ENCODE data around the gene ISM1.

Gene ISM1

DNA sequence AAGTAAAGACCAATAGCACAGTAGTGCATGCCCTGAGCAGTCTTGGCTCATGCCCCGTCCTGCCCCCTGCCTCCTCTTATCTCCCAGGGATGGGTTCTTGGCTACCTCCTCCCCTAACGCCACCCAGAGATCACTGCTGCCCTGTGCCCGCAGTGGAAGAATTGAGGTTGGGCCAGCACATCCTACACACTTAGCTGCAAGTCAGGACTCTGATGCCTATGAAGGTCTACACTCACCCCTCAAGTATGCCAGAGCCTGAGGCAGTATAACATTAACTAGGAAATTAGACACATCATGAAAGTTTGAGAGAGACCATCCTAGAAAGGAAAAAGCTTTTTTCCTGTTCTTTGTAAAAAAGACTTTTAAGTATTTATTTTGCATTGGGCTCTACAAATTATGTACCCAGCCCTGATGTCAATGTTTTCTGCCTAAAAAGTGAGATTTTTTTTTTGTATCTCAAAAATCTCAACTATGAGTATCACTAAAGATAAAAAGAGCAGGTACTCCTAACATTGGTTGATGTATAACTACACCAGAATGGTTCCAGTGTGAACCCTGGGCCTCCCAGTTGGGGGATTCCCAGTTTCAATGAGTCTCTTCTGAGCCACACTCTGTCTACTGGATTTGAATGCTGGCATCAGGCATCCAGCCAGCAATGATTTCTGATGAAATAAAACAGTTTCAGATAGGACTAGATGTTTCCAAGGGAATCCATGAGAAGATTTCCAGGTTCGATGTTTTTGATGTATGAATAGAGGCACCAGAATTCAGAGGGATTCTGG, 115.4 kb downstream of the ISM1 start:
- TF ChIP-seq, protein P1, sequence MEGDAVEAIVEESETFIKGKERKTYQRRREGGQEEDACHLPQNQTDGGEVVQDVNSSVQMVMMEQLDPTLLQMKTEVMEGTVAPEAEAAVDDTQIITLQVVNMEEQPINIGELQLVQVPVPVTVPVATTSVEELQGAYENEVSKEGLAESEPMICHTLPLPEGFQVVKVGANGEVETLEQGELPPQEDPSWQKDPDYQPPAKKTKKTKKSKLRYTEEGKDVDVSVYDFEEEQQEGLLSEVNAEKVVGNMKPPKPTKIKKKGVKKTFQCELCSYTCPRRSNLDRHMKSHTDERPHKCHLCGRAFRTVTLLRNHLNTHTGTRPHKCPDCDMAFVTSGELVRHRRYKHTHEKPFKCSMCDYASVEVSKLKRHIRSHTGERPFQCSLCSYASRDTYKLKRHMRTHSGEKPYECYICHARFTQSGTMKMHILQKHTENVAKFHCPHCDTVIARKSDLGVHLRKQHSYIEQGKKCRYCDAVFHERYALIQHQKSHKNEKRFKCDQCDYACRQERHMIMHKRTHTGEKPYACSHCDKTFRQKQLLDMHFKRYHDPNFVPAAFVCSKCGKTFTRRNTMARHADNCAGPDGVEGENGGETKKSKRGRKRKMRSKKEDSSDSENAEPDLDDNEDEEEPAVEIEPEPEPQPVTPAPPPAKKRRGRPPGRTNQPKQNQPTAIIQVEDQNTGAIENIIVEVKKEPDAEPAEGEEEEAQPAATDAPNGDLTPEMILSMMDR (IDR thresholded peaks at IDR 0.05; ENCODE audit: low read depth, low read length): no peak
- in situ Hi-C loops (cut with HindIII; ENCODE audit: low sequenced_read_pairs): no loop called here
- H3K4me3 ChIP-seq (ENCODE audit: low read depth, low read length): no peak overlapping the region
- no peak for DNase-seq (ENCODE audit: low read depth, low spot score)

DNA sequence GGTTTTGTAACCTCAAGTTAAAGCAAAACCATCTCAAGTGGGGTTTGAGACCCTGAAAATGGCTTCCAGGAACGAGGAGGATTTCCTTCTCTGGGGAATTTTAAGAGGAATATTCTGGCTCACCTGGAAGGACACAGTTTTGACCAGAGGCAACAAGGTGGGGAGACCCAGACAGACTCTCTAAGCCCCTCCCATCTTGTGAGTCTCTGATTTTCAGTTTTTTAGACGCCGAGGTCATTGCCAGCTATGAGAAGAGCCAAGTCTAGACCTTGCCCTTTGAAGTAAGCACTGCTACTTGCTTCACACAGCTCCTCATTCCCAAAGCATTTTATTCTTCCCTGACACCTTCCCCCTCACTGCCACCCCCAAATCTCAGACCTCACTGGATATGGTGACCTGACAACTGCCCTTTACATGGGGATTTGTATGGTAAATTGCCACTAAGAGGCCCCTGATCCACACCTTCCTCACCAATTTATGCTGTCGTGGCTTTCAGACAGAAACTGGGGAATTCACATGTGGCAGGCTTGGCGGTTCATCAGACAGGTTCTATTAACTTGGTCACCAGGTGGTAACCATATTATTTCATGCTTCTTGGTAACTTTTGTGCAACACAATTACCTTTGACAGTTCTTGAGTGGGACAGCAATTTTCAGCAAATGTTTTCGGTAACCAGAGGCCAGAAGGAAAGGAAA, 116.2 kb downstream of the ISM1 start:
- no peak overlapping the region for H3K4me3 ChIP-seq (ENCODE audit: low read depth, low read length)
- DNase-seq (ENCODE audit: low read depth, low spot score): no peak
- TF ChIP-seq, protein P1 (IDR thresholded peaks at IDR 0.05; ENCODE audit: low read depth, low read length): no peak
- in situ Hi-C loops (cut with HindIII; ENCODE audit: low sequenced_read_pairs): no loop called here

DNA sequence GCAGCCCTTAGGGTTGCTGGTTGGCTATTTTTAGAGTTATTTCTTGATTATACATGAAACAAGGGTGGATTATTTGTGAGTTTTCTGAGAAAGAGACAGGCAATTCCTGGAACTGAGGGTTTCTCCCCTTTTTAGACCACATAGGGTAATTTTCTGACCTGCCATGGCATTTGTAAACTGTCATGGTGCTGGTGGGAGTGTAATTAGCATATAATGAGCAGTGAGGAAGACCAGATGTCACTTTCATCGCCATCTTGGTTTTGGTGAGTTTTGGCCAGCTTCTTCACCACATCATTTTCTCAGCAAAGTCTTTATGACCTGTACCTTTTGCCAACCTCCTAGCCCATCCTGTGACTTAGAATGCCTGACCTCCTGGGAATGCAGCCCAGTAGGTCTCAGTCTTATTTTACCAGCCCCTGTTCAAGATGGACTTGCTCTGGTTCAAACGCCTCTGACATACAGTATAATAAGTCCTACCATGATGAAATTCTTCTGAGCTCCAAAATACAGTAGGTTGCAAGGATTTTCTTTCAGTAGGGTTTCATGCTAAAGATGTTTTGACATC, 117.1 kb downstream of the ISM1 start:
- in situ Hi-C loops (cut with HindIII; ENCODE audit: low sequenced_read_pairs): no loop called here
- H3K4me3 ChIP-seq (ENCODE audit: low read depth, low read length): no peak overlapping the region
- TF ChIP-seq, protein P1 (IDR thresholded peaks at IDR 0.05; ENCODE audit: low read depth, low read length): no peak
- DNase-seq (ENCODE audit: low read depth, low spot score): no peak

DNA sequence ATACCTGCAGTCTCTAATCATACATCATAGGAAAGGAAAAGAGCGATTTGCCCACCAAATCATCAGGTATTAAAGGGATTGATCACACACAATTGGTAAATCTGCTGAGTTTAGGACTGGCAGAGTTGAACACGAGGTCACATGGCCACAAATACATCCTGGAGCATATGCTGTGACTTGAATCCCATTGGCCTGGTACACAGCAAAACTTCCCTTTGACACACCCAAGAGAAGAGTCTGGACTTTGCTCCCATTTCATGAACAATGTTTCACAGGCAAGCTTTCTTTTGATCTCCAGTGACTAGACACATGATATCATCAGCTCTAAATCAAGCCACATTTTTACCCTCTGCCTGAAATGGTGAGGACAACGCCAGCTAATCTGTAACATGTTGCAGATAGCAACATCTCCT, 117.9 kb downstream of the ISM1 start:
- TF ChIP-seq, protein P1 (IDR thresholded peaks at IDR 0.05; ENCODE audit: low read depth, low read length): no peak
- no peak overlapping the region for H3K4me3 ChIP-seq (ENCODE audit: low read depth, low read length)
- no peak for DNase-seq (ENCODE audit: low read depth, low spot score)
- in situ Hi-C loops (cut with HindIII; ENCODE audit: low sequenced_read_pairs): no loop called here

DNA sequence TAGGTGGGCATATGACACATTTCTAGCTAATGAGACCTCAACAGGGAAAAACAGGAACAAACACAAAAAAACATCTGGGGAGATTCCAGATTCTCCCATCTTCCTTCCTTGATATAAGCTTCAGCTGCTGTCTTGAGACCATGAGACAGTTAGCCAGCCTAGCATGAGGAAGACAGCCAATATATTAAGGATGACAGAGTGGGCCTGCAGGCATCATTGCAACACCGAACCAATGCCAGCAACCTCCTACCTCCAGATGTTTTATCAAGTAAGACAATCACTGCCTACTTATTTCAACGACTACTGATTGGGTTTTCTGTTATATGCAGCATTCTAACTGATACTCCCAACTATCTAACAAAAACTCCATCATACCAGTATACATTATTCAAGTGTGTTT, 119.0 kb downstream of the ISM1 start:
- H3K4me3 ChIP-seq (ENCODE audit: low read depth, low read length): no peak overlapping the region
- DNase-seq (ENCODE audit: low read depth, low spot score): no peak
- in situ Hi-C loops (cut with HindIII; ENCODE audit: low sequenced_read_pairs): no loop called here
- TF ChIP-seq, protein P1 (IDR thresholded peaks at IDR 0.05; ENCODE audit: low read depth, low read length): no peak

DNA sequence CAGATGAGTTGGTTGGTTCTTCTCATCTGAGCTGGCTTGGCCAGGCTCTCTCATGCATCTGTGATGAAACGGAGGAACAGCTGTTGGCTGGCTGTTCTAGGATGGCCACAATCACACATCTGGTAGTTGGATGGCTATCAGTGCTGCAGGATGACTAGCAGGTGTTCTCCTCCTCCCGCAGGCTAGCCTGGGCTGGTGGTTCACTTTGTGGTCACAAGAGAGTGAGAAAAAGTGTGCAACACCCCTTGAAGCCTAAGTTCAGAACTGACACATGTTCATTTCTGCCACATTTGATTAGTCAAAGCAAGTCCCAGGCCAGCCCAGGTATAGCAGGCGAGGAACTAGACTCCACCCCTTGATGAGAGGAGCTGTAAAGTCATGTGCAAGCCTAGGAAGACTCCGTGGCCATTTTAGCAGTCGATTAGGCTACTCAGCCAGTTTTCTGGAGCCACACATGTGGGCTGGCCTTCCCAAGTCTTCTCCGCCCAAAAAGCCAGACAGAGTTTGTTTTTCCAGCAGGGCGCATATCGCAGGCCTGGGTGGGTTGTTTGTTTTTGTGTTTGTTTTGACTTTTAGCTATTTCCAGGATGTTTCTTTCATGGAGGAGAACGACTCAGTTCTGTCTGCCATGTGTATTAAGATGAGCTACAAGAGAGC, 120.8 kb downstream of the ISM1 start:
- no peak overlapping the region for H3K4me3 ChIP-seq (ENCODE audit: low read depth, low read length)
- in situ Hi-C loops (cut with HindIII; ENCODE audit: low sequenced_read_pairs): no loop called here
- DNase-seq (ENCODE audit: low read depth, low spot score): no peak
- TF ChIP-seq, protein P1 (IDR thresholded peaks at IDR 0.05; ENCODE audit: low read depth, low read length): no peak
